A673 (cell line): Measurements from ENCODE around the gene ATG16L2.

Experiments used
- EZH2 ChIP-seq: fragments of 200-600 bp; sonication (generic); IDR thresholded peaks from 2 replicates; pipeline ENCODE4 v1.6.1; 2017; ENCODE audit warnings: borderline replicate concordance, low read depth, mild to moderate bottlenecking, mixed read lengths, antibody characterized with exemption, low read length; ENCODE audit not compliant: poor library complexity, severe bottlenecking
- TF ChIP-seq, protein P1 (sequence below): fragments of 300-800, 200-600 bp; sonication (generic); conservative IDR thresholded peaks from 2 replicates; pipeline ENCODE4 v1.5.1; 2017; ENCODE audit warnings: low read depth, mild to moderate bottlenecking, antibody characterized with exemption, low read length, moderate library complexity, mixed read lengths

DNA sequence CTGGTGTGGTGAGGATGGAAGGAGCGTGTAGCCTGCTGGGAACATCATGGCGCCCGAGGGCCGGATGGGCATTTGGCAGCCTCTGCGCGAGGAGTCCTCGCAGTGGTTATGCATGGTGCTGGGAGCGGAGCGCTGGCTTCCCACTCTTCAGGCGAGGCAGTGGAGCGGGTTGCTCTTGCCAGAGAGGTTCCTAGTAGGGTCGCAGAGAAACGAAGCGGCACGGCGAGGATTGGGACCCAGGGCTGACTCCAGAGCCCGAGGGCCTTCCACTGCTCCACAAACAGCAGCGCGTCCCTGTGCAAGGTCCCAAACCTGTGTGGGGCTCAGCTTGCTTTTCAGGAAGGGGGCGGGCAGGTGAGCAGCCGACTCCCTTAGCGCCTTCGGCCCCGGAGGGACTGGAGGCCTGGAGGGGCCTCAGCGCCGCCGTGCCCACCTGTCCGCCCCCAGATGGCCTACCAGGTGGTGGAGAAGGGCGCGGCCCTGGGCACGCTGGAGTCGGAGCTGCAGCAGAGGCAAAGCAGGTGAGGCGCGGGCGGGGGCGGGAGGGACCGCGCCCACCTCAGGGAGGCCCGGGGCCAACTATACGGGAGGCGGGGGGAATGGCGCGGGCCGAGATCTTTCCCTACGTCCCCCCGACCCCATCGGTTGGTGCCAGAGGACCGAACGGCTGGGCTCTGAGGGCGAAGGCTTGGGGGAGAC, 7.2 kb downstream of the ATG16L2 start:
- TF ChIP-seq, protein P1, sequence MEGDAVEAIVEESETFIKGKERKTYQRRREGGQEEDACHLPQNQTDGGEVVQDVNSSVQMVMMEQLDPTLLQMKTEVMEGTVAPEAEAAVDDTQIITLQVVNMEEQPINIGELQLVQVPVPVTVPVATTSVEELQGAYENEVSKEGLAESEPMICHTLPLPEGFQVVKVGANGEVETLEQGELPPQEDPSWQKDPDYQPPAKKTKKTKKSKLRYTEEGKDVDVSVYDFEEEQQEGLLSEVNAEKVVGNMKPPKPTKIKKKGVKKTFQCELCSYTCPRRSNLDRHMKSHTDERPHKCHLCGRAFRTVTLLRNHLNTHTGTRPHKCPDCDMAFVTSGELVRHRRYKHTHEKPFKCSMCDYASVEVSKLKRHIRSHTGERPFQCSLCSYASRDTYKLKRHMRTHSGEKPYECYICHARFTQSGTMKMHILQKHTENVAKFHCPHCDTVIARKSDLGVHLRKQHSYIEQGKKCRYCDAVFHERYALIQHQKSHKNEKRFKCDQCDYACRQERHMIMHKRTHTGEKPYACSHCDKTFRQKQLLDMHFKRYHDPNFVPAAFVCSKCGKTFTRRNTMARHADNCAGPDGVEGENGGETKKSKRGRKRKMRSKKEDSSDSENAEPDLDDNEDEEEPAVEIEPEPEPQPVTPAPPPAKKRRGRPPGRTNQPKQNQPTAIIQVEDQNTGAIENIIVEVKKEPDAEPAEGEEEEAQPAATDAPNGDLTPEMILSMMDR, result no peak
- no peak for TF ChIP-seq EZH2
